ENCODE measurements around the gene EXOSC5. TPM values are rescaled to one million over a fixed set of nuclear protein-coding genes. Genes with fewer than 3 reads are reported as not detected.

Gene EXOSC5
- total RNA-seq, 1 donor from 2014 or later: 20.2 TPM

- Mint-ChIP-seq H3K4me3 (peak overlapping the region; percentile 96), H3K36me3 (peaks cover 3% of the 10 kb centered on the region), H3K4me1 (ENCODE audit: unreplicated experiment) (peaks cover 14% of the 10 kb centered on the region), H3K9me3 (no peaks in the 10 kb centered on the region), H3K27me3 (no peaks in the 10 kb centered on the region), H3K27ac (peak overlapping the region; percentile 100)
- no peak for TF ChIP-seq CTCF (conservative IDR thresholded peaks at IDR 0.05)
- no peak for DNase-seq (ENCODE audit: extremely low spot score, unreplicated experiment)
Measured at GRCh38 chr19:41363371-41363752, 33.8 kb downstream of the EXOSC5 start.

- Mint-ChIP-seq H3K4me1 (ENCODE audit: unreplicated experiment) (peaks cover 14% of the 10 kb centered on the region), H3K27ac (peak overlapping the region; percentile 50)
Measured at GRCh38 chr19:41362143-41362847, 34.9 kb downstream of the EXOSC5 start.

GRCh38 chr19:41359741-41360140 lies 37.4 kb downstream of the EXOSC5 start:
- peaks cover 11% of the 10 kb centered on the region for H3K27me3 Mint-ChIP-seq
- no peak overlapping the region for H3K27ac Mint-ChIP-seq
- no peak overlapping the region for H3K4me3 Mint-ChIP-seq

More at GRCh38 chr19:41362143-41362847, 34.9 kb downstream of the EXOSC5 start:
- TF ChIP-seq CTCF (conservative IDR thresholded peaks at IDR 0.05): no peak
- DNase-seq (ENCODE audit: extremely low spot score, unreplicated experiment): no peak
- Mint-ChIP-seq H3K9me3 (no peaks in the 10 kb centered on the region), H3K4me3 (peak overlapping the region; percentile 96), H3K36me3 (peaks cover 3% of the 10 kb centered on the region), H3K27me3 (no peaks in the 10 kb centered on the region)

GRCh38 chr19:41357746-41358145 lies 39.4 kb downstream of the EXOSC5 start:
- no peak for TF ChIP-seq CTCF (conservative IDR thresholded peaks at IDR 0.05)
- no peak overlapping the region for H3K27ac Mint-ChIP-seq
- H3K4me3 Mint-ChIP-seq: no peak overlapping the region
- H3K36me3 Mint-ChIP-seq: peaks cover 5% of the 10 kb centered on the region
- peaks cover 13% of the 10 kb centered on the region for H3K4me1 Mint-ChIP-seq (ENCODE audit: unreplicated experiment)
- H3K27me3 Mint-ChIP-seq: peaks cover 20% of the 10 kb centered on the region
- DNase-seq (ENCODE audit: extremely low spot score, unreplicated experiment): no peak
- no peaks in the 10 kb centered on the region for H3K9me3 Mint-ChIP-seq

More at GRCh38 chr19:41359741-41360140, 37.4 kb downstream of the EXOSC5 start:
- H3K36me3 Mint-ChIP-seq: peaks cover 5% of the 10 kb centered on the region
- peaks cover 14% of the 10 kb centered on the region for H3K4me1 Mint-ChIP-seq (ENCODE audit: unreplicated experiment)
- no peaks in the 10 kb centered on the region for H3K9me3 Mint-ChIP-seq
- DNase-seq (ENCODE audit: extremely low spot score, unreplicated experiment): no peak
- no peak for TF ChIP-seq CTCF (conservative IDR thresholded peaks at IDR 0.05)

- H3K9me3 Mint-ChIP-seq: no peaks in the 10 kb centered on the region
- no peak overlapping the region for H3K27ac Mint-ChIP-seq
- peaks cover 5% of the 10 kb centered on the region for H3K36me3 Mint-ChIP-seq
- TF ChIP-seq CTCF (conservative IDR thresholded peaks at IDR 0.05): no peak
- peaks cover 8% of the 10 kb centered on the region for H3K4me1 Mint-ChIP-seq (ENCODE audit: unreplicated experiment)
- peaks cover 24% of the 10 kb centered on the region for H3K27me3 Mint-ChIP-seq
- DNase-seq (ENCODE audit: extremely low spot score, unreplicated experiment): no peak
- H3K4me3 Mint-ChIP-seq: no peak overlapping the region
Measured at GRCh38 chr19:41356984-41357739, 40.0 kb downstream of the EXOSC5 start.
